Transverse colon (tissue), 4 donors: ENCODE measurements around the gene PRKCE. TPM values are rescaled to one million over a fixed set of nuclear protein-coding genes. Genes with fewer than 3 reads are reported as not detected.

Experiments
- DNase-seq: peaks from one replicate; pipeline ENCODE4 v3.0.0-alpha.2; 2019
- H3K27ac ChIP-seq, 4 donors: fragments of 200-600 bp; sonication (generic); 2 replicates each; pipeline ENCODE4 v1.5.1; 2016 to 2018; ENCODE audit warnings: inconsistent platforms in 4 of 4
- H3K27me3 ChIP-seq: fragments of 200-600 bp; sonication (generic); 2 replicates; pipeline ENCODE4 v1.5.1; 2017; ENCODE audit warnings: inconsistent platforms
- H3K36me3 ChIP-seq, 4 donors: fragments of 200-600 bp; sonication (generic); 2 replicates each; pipeline ENCODE4 v1.5.1; 2017 to 2019; ENCODE audit warnings: inconsistent platforms in 4 of 4
- H3K4me1 ChIP-seq, 4 donors: fragments of 200-600 bp; sonication (generic); 2 replicates each; pipeline ENCODE4 v1.5.1; 2017 to 2020; ENCODE audit warnings: inconsistent platforms in 4 of 4
- H3K4me3 ChIP-seq, 4 donors: fragments of 200-600 bp; sonication (generic); 1 replicate in 1 of 4; 2 replicates in 3 of 4; pipeline versions ENCODE4 v1.5.1 to v1.6.1; 2017 to 2019; ENCODE audit warnings: inconsistent platforms in 4 of 4
- H3K9me3 ChIP-seq, 2 donors: fragments of 200-600 bp; sonication (generic); 2 replicates each; pipeline ENCODE4 v1.5.1; 2017 to 2019; ENCODE audit warnings: inconsistent platforms in 2 of 2
- CTCF ChIP-seq, 5 experiments: fragments of 200-600 bp in 3 of 5; fragments of 450-650 bp in 2 of 5; sonication (generic) in 3 of 5; IDR thresholded peaks; 1 replicate in 2 of 5; 2 replicates in 3 of 5; pipeline ENCODE4 v1.5.1; 2016 to 2017; ENCODE audit warnings: antibody characterized with exemption in 5 of 5, inconsistent platforms in 3 of 5, mild to moderate bottlenecking in 2 of 5, moderate library complexity in 1 of 5
- EP300 ChIP-seq: sonication (generic); formaldehyde crosslinking; IDR thresholded peaks from one replicate; pipeline ENCODE4 v1.6.1; 2017; ENCODE audit warnings: antibody characterized with exemption, low read depth
- POLR2A ChIP-seq: fragments of 450-650 bp; IDR thresholded peaks from one replicate; pipeline ENCODE4 v1.6.1; 2016; ENCODE audit warnings: antibody characterized with exemption, mild to moderate bottlenecking, moderate library complexity
- POLR2AphosphoS5 ChIP-seq, 3 donors: sonication (generic); formaldehyde crosslinking; IDR thresholded peaks; one replicate each; pipeline ENCODE4 v1.6.1; 2016; ENCODE audit warnings: antibody characterized with exemption in 3 of 3
- WGBS, 2 donors: methylation state at CpG; one replicate each; pipeline ENCODE4 v1.1.5; 2018; ENCODE audit warnings: low coverage in 1 of 2; 5-methylcytosine and 5-hydroxymethylcytosine counted together
- in situ Hi-C, 4 donors: fragments of 200-750 bp; cut with MboI; loops; one replicate each; pipeline versions ENCODE4 v1.15.0 to v1.15.1; 2017; ENCODE audit warnings: low sequenced_read_pairs in 3 of 4, low pct_ligation_motif_present in 1 of 4, low pct_unique_long_range_greater_than_20kb in 1 of 4
- intact Hi-C: fragments of 100-400 bp; cut with DNase I; formaldehyde crosslinking; loops from one replicate; pipeline ENCODE4 v1.15.1; 2023; ENCODE audit warnings: low total_unique reads
- total RNA-seq, 4 donors: library from RNA; depleted of rRNA; stranded (reverse); fragments of >200 nt; gene quantifications; one replicate each; pipeline ENCODE4 v1.1.0, GENCODE V29; 2016

The PRKCE gene
- total RNA-seq, 4 donors from 2014 or later, result 8.6 to 20.6 (median 11.3) TPM

GRCh38 chr2:45973426-45973825, 322.0 kb downstream of the PRKCE start:
- no peaks in the 10 kb centered on the region for H3K9me3 ChIP-seq
- H3K27me3 ChIP-seq, result no peaks in the 10 kb centered on the region
- 49 to 56% methylated on average over 4 of the region's 4 CpGs for WGBS, 2 donors
- in situ Hi-C loops, result no loop called here
- no peak overlapping the region for H3K27ac ChIP-seq
- no peaks in the 10 kb centered on the region for H3K36me3 ChIP-seq
- no peak overlapping the region for H3K4me3 ChIP-seq
- TF ChIP-seq EP300, result no peak
- no peak for TF ChIP-seq CTCF (IDR thresholded peaks at IDR 0.05)
- no peak for TF ChIP-seq POLR2A
- no peak for TF ChIP-seq POLR2AphosphoS5 (IDR thresholded peaks at IDR 0.05)
- intact Hi-C loops, result no loop called here
- peaks cover 0 to 8% (median 3%) of the 10 kb centered on the region in 4 donors for H3K4me1 ChIP-seq
- DNase-seq, result no peak

GRCh38 chr2:45974056-45974455, 322.6 kb downstream of the PRKCE start:
- H3K27ac ChIP-seq, result no peak overlapping the region
- intact Hi-C loops, result no loop called here
- TF ChIP-seq EP300, result no peak
- TF ChIP-seq POLR2A, result no peak
- no peak for TF ChIP-seq POLR2AphosphoS5 (IDR thresholded peaks at IDR 0.05)
- no peak for TF ChIP-seq CTCF (IDR thresholded peaks at IDR 0.05)
- H3K9me3 ChIP-seq, result no peaks in the 10 kb centered on the region
- H3K27me3 ChIP-seq, result no peaks in the 10 kb centered on the region
- in situ Hi-C loops, result no loop called here
- DNase-seq, result no peak
- no peaks in the 10 kb centered on the region for H3K36me3 ChIP-seq
- 63 to 86% methylated on average over 4 of the region's 4 CpGs for WGBS, 2 donors
- peaks cover 0 to 4% (median under 1%) of the 10 kb centered on the region in 4 donors for H3K4me1 ChIP-seq
- no peak overlapping the region for H3K4me3 ChIP-seq

GRCh38 chr2:45974762-45975408, 323.4 kb downstream of the PRKCE start:
- no peak for DNase-seq

More at GRCh38 chr2:45974762-45975408, 323.4 kb downstream of the PRKCE start:
- TF ChIP-seq POLR2A (no peak), CTCF (IDR thresholded peaks at IDR 0.05) (no peak)
- intact Hi-C loops (no loop called here), in situ Hi-C loops (loop anchor here in 1 of 4 donors (25.0 kb wide), 1 partner anchor 662 kb away; no protein-coding TSS in a partner anchor)
- WGBS, 2 donors, result 68 to 92% methylated on average over 3 to 7 of the region's 7 CpGs
- Histone ChIP-seq H3K27me3 (no peaks in the 10 kb centered on the region), H3K9me3 (no peaks in the 10 kb centered on the region), H3K4me3 (no peak overlapping the region), H3K36me3 (no peaks in the 10 kb centered on the region), H3K4me1 (no peaks in the 10 kb centered on the region), H3K27ac (no peak overlapping the region)
